Smooth muscle cell (in vitro differentiated cells): ENCODE measurements around the gene SEC14L6. TPM values are rescaled to one million over a fixed set of nuclear protein-coding genes. Genes with fewer than 3 reads are reported as not detected.

ENCODE experiments used
- DNase-seq: peaks from one replicate; lab custom pipeline; 2025; ENCODE audit not compliant: unreplicated experiment; lab: John Stamatoyannopoulos, UW
- H2AFZ ChIP-seq: fragments of 200-600 bp; sonication (generic); 2 replicates; pipeline ENCODE4 v1.6.0; 2016; ENCODE audit warnings: antibody characterized with exemption, low read depth, mild to moderate bottlenecking
- H3F3A ChIP-seq: fragments of 200-600 bp; sonication (generic); 2 replicates; pipeline ENCODE4 v1.6.0; 2017; ENCODE audit warnings: antibody characterized with exemption, low read depth
- H3K27ac ChIP-seq: fragments of 200-600 bp; sonication (generic); 2 replicates; pipeline ENCODE4 v1.5.1; 2016; ENCODE audit warnings: low read depth, mild to moderate bottlenecking
- H3K27me3 ChIP-seq: fragments of 200-600 bp; sonication (generic); 2 replicates; pipeline ENCODE4 v1.6.1; 2016; ENCODE audit warnings: low read depth, mild to moderate bottlenecking
- H3K36me3 ChIP-seq: fragments of 200-600 bp; sonication (generic); 2 replicates; pipeline ENCODE4 v1.5.1; 2016; ENCODE audit warnings: low read depth
- H3K4me1 ChIP-seq: fragments of 200-600 bp; sonication (generic); 2 replicates; pipeline ENCODE4 v1.5.1; 2016; ENCODE audit warnings: low read depth
- H3K4me2 ChIP-seq: fragments of 200-600 bp; sonication (generic); 2 replicates; pipeline ENCODE4 v1.6.0; 2016; ENCODE audit warnings: mild to moderate bottlenecking
- H3K4me3 ChIP-seq: fragments of 200-600 bp; sonication (generic); 2 replicates; pipeline ENCODE4 v1.5.1; 2016; ENCODE audit warnings: mild to moderate bottlenecking
- H3K79me2 ChIP-seq: fragments of 200-600 bp; sonication (generic); 2 replicates; pipeline ENCODE4 v1.6.0; 2016; ENCODE audit warnings: low read depth, mild to moderate bottlenecking
- H3K9ac ChIP-seq: fragments of 200-600 bp; sonication (generic); 2 replicates; pipeline ENCODE4 v1.6.0; 2016; ENCODE audit warnings: low read depth
- H3K9me3 ChIP-seq: fragments of 200-600 bp; sonication (generic); replicated peaks from 2 replicates; pipeline ENCODE4 v1.5.1; 2016; ENCODE audit warnings: low read depth
- H4K20me1 ChIP-seq: fragments of 200-600 bp; sonication (generic); 2 replicates; pipeline ENCODE4 v1.6.0; 2016; ENCODE audit warnings: low read depth
- CTCF ChIP-seq: fragments of 200-600 bp; sonication (generic); IDR thresholded peaks from 2 replicates; pipeline ENCODE4 v1.5.1; 2017; ENCODE audit warnings: borderline replicate concordance, mild to moderate bottlenecking, antibody characterized with exemption; ENCODE audit not compliant: insufficient read depth, poor library complexity, severe bottlenecking
- WGBS: methylation state at CpG from one replicate; pipeline ENCODE4 v1.1.7; 2016; ENCODE audit warnings: low lambda C conversion rate; 5-methylcytosine and 5-hydroxymethylcytosine counted together
- polyA plus RNA-seq: library from polyadenylated mRNA; unstranded; fragments of >200 nt; fragmentation: Nextera tagmentation; extraction: Ambion mirVana; gene quantifications from 2 replicates; pipeline ENCODE4 v1.2.1, GENCODE V29; 2016
- total RNA-seq: library from RNA; depleted of rRNA; stranded (reverse); fragments of >200 nt; gene quantifications from 2 replicates; pipeline ENCODE4 v1.2.3, GENCODE V29; 2014

The SEC14L6 gene
- total and polyA plus RNA-seq, 2 experiments from 2014 or later = 0.09 TPM; not detected in 1

DNA sequence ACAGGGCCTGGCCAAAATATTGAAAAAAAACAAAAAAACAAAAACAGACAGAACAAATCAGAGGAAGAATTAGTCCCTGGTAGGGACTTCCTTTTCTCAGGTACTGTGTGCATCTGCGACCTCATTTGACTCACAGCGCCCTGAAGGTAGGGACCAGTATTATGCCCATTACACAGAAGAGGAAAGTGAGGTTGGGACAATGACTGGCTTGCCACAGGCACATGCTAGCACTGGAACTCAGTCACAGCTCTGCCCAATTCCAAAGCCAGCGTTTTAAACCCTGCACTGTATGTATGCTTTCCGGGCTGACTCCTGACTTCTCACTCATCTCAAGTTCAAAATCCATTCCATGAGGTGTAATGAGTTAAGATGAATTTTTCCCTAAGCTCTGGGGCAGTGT is 44.4 kb downstream of the SEC14L6 start:
- Histone ChIP-seq H3K27me3 (peaks cover 15% of the 10 kb centered on the region), H3K9me3 (no peaks in the 10 kb centered on the region), H3K36me3 (no peaks in the 10 kb centered on the region), H3K4me1 (no peaks in the 10 kb centered on the region), H4K20me1 (no peaks in the 10 kb centered on the region), H2AFZ (no peak overlapping the region), H3K79me2 (no peaks in the 10 kb centered on the region), H3F3A (no peaks in the 10 kb centered on the region), H3K4me2 (no peak overlapping the region), H3K4me3 (no peak overlapping the region), H3K9ac (no peak overlapping the region), H3K27ac (no peak overlapping the region)
- no peak for TF ChIP-seq CTCF
- no peak for DNase-seq
- 94% methylated on average over 4 of the region's 4 CpGs for WGBS

GRCh38 chr22:30500628-30501027 is 45.9 kb downstream of the SEC14L6 start:
- Histone ChIP-seq H3K27ac (no peak overlapping the region), H3K9ac (no peak overlapping the region), H3K27me3 (peaks cover 15% of the 10 kb centered on the region), H4K20me1 (no peaks in the 10 kb centered on the region), H3K4me3 (no peak overlapping the region), H3K36me3 (no peaks in the 10 kb centered on the region), H3F3A (no peaks in the 10 kb centered on the region), H3K79me2 (no peaks in the 10 kb centered on the region), H3K4me2 (no peak overlapping the region), H3K4me1 (no peaks in the 10 kb centered on the region), H2AFZ (no peak overlapping the region), H3K9me3 (no peaks in the 10 kb centered on the region)
- WGBS = 95% methylated on average over 6 of the region's 6 CpGs
- no peak for TF ChIP-seq CTCF
- no peak for DNase-seq

GRCh38 chr22:30497466-30498150 is 48.9 kb downstream of the SEC14L6 start:
- H3K4me2 ChIP-seq = no peak overlapping the region
- no peaks in the 10 kb centered on the region for H3K9me3 ChIP-seq
- H4K20me1 ChIP-seq = no peaks in the 10 kb centered on the region
- H3K4me1 ChIP-seq = no peaks in the 10 kb centered on the region
- DNase-seq = no peak
- no peak overlapping the region for H3K27ac ChIP-seq
- 87% methylated on average over 7 of the region's 7 CpGs for WGBS
- H3F3A ChIP-seq = no peaks in the 10 kb centered on the region
- no peaks in the 10 kb centered on the region for H3K79me2 ChIP-seq
- H2AFZ ChIP-seq = no peak overlapping the region
- H3K36me3 ChIP-seq = no peaks in the 10 kb centered on the region
- H3K9ac ChIP-seq = no peak overlapping the region
- no peak for TF ChIP-seq CTCF
- H3K27me3 ChIP-seq = peaks cover 4% of the 10 kb centered on the region
- no peak overlapping the region for H3K4me3 ChIP-seq
